DOHH2 (cell line): Measurements from ENCODE around the gene PEAK1.

Source experiments
- EZH2phosphoT487 ChIP-seq: fragments of 200-600 bp; sonication (generic); IDR thresholded peaks from 2 replicates; pipeline ENCODE4 v1.6.1; 2017; ENCODE audit warnings: borderline replicate concordance, mild to moderate bottlenecking, antibody characterized with exemption, low read length, moderate library complexity, mixed read lengths
- TF ChIP-seq, protein P1 (sequence below): fragments of 200-600 bp; sonication (generic); IDR thresholded peaks from one replicate; pipeline ENCODE4 v1.5.1; 2014; ENCODE audit warnings: antibody characterized with exemption, mild to moderate bottlenecking, low read depth, low read length; ENCODE audit not compliant: poor library complexity, severe bottlenecking

DNA sequence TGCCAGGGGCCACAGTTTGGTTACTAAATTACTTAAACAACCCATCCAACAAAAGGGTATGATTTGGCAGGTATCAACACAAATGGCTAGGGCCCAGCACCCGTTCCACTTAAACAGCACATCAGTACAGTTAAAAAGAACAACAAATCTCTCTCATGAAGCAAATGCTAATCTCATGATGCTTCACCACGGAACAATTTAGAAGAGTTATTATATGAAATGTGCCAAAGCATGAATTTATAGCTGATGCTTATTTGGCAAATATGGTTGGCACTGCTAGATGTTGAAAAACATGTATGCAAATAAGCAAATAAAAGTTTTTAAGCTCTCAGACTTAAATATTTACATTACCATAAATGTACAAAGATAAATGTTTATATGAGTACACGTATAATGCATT, 2.3 kb downstream of the PEAK1 start:
- TF ChIP-seq, protein P1, sequence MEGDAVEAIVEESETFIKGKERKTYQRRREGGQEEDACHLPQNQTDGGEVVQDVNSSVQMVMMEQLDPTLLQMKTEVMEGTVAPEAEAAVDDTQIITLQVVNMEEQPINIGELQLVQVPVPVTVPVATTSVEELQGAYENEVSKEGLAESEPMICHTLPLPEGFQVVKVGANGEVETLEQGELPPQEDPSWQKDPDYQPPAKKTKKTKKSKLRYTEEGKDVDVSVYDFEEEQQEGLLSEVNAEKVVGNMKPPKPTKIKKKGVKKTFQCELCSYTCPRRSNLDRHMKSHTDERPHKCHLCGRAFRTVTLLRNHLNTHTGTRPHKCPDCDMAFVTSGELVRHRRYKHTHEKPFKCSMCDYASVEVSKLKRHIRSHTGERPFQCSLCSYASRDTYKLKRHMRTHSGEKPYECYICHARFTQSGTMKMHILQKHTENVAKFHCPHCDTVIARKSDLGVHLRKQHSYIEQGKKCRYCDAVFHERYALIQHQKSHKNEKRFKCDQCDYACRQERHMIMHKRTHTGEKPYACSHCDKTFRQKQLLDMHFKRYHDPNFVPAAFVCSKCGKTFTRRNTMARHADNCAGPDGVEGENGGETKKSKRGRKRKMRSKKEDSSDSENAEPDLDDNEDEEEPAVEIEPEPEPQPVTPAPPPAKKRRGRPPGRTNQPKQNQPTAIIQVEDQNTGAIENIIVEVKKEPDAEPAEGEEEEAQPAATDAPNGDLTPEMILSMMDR: no peak
- no peak for TF ChIP-seq EZH2phosphoT487
